DMS153 treated with DMSO at 0.1 percent for 48 hours (cell line): ENCODE data around the gene CCDC81.

Experiments used
- DNase-seq: peaks from one replicate; lab custom pipeline; 2025; ENCODE audit not compliant: unreplicated experiment; lab: John Stamatoyannopoulos, UW

The CCDC81 gene

GRCh38 chr11:86463120-86463519 lies 88.4 kb downstream of the CCDC81 start:
- DNase-seq = no peak

- no peak for DNase-seq
Measured at GRCh38 chr11:86463955-86464354, 89.3 kb downstream of the CCDC81 start.

GRCh38 chr11:86464509-86465221 lies 90.0 kb downstream of the CCDC81 start:
- peak; percentile 32 for DNase-seq

- no peak for DNase-seq
Measured at GRCh38 chr11:86468169-86468568, 93.5 kb downstream of the CCDC81 start.

GRCh38 chr11:86469491-86470388 lies 95.1 kb downstream of the CCDC81 start:
- no peak for DNase-seq
